Heart left ventricle (tissue), 16 donors: ENCODE measurements around the gene MAP3K7CL. TPM values are rescaled to one million over a fixed set of nuclear protein-coding genes. Genes with fewer than 3 reads are reported as not detected.

ENCODE experiments used
- ATAC-seq, 4 donors: fragments of 200-7000 bp; cut with Tn5 transposase; one replicate each; pipeline ENCODE4 v1.9.1; 2020 to 2022; ENCODE audit warnings: moderate library complexity in 4 of 4, mild to moderate bottlenecking in 3 of 4, moderate number of reproducible peaks in 1 of 4
- DNase-seq, 5 donors: peaks; one replicate each; pipeline ENCODE4 v3.0.0-alpha.2; 2020
- H3K27ac ChIP-seq, 12 donors: fragments of 200-600 bp; sonication (generic) in 4 of 12; one replicate each; pipeline versions ENCODE4 v1.5.0 to v1.8.0; 2016 to 2022; ENCODE audit warnings: mild to moderate bottlenecking in 2 of 12
- H3K27me3 ChIP-seq, 9 donors: fragments of 200-600 bp; sonication (generic) in 2 of 9; one replicate each; pipeline versions ENCODE4 v1.5.1 to v1.8.0; 2016 to 2022; ENCODE audit warnings: mild to moderate bottlenecking in 3 of 9
- H3K36me3 ChIP-seq, 9 donors: fragments of 200-600 bp; sonication (generic) in 2 of 9; one replicate each; pipeline versions ENCODE4 v1.5.0 to v1.8.0; 2018 to 2022; ENCODE audit warnings: mild to moderate bottlenecking in 2 of 9
- H3K4me1 ChIP-seq, 12 donors: fragments of 200-600 bp; sonication (generic) in 4 of 12; one replicate each; pipeline versions ENCODE4 v1.5.0 to v1.8.0; 2016 to 2022; ENCODE audit warnings: mild to moderate bottlenecking in 3 of 12
- H3K4me3 ChIP-seq, 12 donors: fragments of 200-600 bp; sonication (generic) in 4 of 12; one replicate each; pipeline versions ENCODE4 v1.5.0 to v1.8.0; 2017 to 2022; ENCODE audit warnings: mild to moderate bottlenecking in 9 of 12, moderate library complexity in 4 of 12
- H3K9me3 ChIP-seq, 12 donors: fragments of 200-600 bp; sonication (generic) in 4 of 12; one replicate each; pipeline versions ENCODE4 v1.5.0 to v1.8.0; 2016 to 2022; ENCODE audit warnings: mild to moderate bottlenecking in 1 of 12
- CTCF ChIP-seq, 12 donors: fragments of 200-600 bp; sonication (generic) in 4 of 12; IDR thresholded peaks; one replicate each; pipeline versions ENCODE4 v1.5.0 to v1.8.0; 2018 to 2022; ENCODE audit warnings: antibody characterized with exemption in 12 of 12, mild to moderate bottlenecking in 5 of 12
- POLR2A ChIP-seq, 2 donors: fragments of 450-650 bp; IDR thresholded peaks; one replicate each; pipeline ENCODE4 v1.6.1; 2017; ENCODE audit warnings: antibody characterized with exemption in 2 of 2, mild to moderate bottlenecking in 2 of 2, moderate library complexity in 2 of 2
- WGBS, 4 donors: extraction: QIAGEN DNeasy Blood & Tissue Kit in 2 of 4; methylation state at CpG; one replicate each; pipeline versions ENCODE4 v1.1.5 to v1.1.7; 2013 to 2018; 5-methylcytosine and 5-hydroxymethylcytosine counted together
- intact Hi-C, 10 donors: fragments of 100-400 bp; cut with DNase I; formaldehyde crosslinking; loops; one replicate each; pipeline versions ENCODE4 v1.11.1 to v1.14.2; 2022
- polyA plus RNA-seq, 2 donors: library from polyadenylated mRNA; stranded (reverse); fragments of 200-250 nt; gene quantifications; one replicate each; pipeline ENCODE4 v1.2.3, GENCODE V29; 2013
- total RNA-seq, 9 donors: library from RNA; depleted of rRNA in 2 of 9; stranded (reverse); fragments of >200 nt in 2 of 9; fragmentation: NEBNext Ultra II Directional in 3 of 9; extraction: Animal tissue kit (Norgen Biotek cat#: 25700) in 3 of 9; gene quantifications; one replicate each; pipeline versions ENCODE4 v1.1.0 to v1.2.4, GENCODE V29; 2016 to 2023
- donor health status: ischemic (EF 13 %, LVEDD 7.1; RV severe dilation, severe dysfunction).
- donor health status: healthy with polysubstance abuse.
- donor health status: DM: no; HTN: yes; CAD: no.
- donor health status: DM: no; HTN: no; CAD: no.
- donor health status: ischemic (EF 25% LVEDD 6.9; RV normal size, moderate dysfunction).
- donor health status: ischemic (EF 25% LVEDD 5.7; RV mildly dilated, moderate dysfunction).
- donor health status: healthy.
- donor health status: DM: yes; HTN: yes; CAD: no.
- donor health status: ischemic (EF 35%, LVEDD 5.7; RV mildly dilated, moderate dysfunction).
- donor health status: nonischemic (EF 11% LVEDD 7.7; RV severe dilation, severe dysfunction).
- donor health status: DM: yes; HTN: yes; CAD: no.
- donor health status: PGD.
- donor health status: ischemic (EF 29% LVEDD 5.4; RV normal size, mild dysfunction).
- donor health status: nonischemic (EF 23%, LVEDD 6.1; RV moderate dilation, normal function).

Gene MAP3K7CL
- total and polyA plus RNA-seq, 11 donors = 0.64 to 25.2 (median 6.3) TPM

GRCh38 chr21:29115899-29116298 is 14.5 kb upstream of the MAP3K7CL start:
- intact Hi-C loops = no loop called here
- no peak for ATAC-seq

GRCh38 chr21:29117372-29117955 is 13.0 kb upstream of the MAP3K7CL start:
- no peak overlapping the region for H3K27ac ChIP-seq
- WGBS, 4 donors = 76 to 85% (median 82%) methylated on average over 3 of the region's 3 CpGs
- ATAC-seq = no peak

More at GRCh38 chr21:29115899-29116298, 14.5 kb upstream of the MAP3K7CL start:
- Histone ChIP-seq H3K4me1 (peaks cover 0 to 8% (median 0%) of the 10 kb centered on the region in 12 donors), H3K36me3 (no peaks in the 10 kb centered on the region), H3K4me3 (no peak overlapping the region), H3K27ac (no peak overlapping the region), H3K27me3 (no peaks in the 10 kb centered on the region), H3K9me3 (no peaks in the 10 kb centered on the region)
- no peak for DNase-seq
- no peak for TF ChIP-seq CTCF (IDR thresholded peaks at IDR 0.05)
- no peak for TF ChIP-seq POLR2A (IDR thresholded peaks at IDR 0.05)
- WGBS, 4 donors = 93 to 97% (median 96%) methylated on average over 8 of the region's 8 CpGs

GRCh38 chr21:29121759-29122158 is 8.7 kb upstream of the MAP3K7CL start:
- Histone ChIP-seq H3K27ac (no peak overlapping the region), H3K4me1 (peaks cover 0 to 6% (median 0%) of the 10 kb centered on the region in 12 donors), H3K4me3 (no peak overlapping the region), H3K36me3 (no peaks in the 10 kb centered on the region), H3K9me3 (no peaks in the 10 kb centered on the region), H3K27me3 (no peaks in the 10 kb centered on the region)
- 90 to 97% (median 96%) methylated on average over 1 of the region's 1 CpG for WGBS, 4 donors
- TF ChIP-seq POLR2A (IDR thresholded peaks at IDR 0.05) (no peak), CTCF (IDR thresholded peaks at IDR 0.05) (no peak)
- intact Hi-C loops = no loop called here
- ATAC-seq (no peak), DNase-seq (no peak)

More at GRCh38 chr21:29117372-29117955, 13.0 kb upstream of the MAP3K7CL start:
- peaks cover 0 to 8% (median 0%) of the 10 kb centered on the region in 12 donors for H3K4me1 ChIP-seq
- no peak for DNase-seq
- H3K9me3 ChIP-seq = no peaks in the 10 kb centered on the region
- H3K4me3 ChIP-seq = no peak overlapping the region
- no peaks in the 10 kb centered on the region for H3K36me3 ChIP-seq
- TF ChIP-seq CTCF (IDR thresholded peaks at IDR 0.05) (no peak), POLR2A (IDR thresholded peaks at IDR 0.05) (no peak)
- intact Hi-C loops = no loop called here
- no peaks in the 10 kb centered on the region for H3K27me3 ChIP-seq

GRCh38 chr21:29124645-29125044 is 5.8 kb upstream of the MAP3K7CL start:
- intact Hi-C loops = no loop called here
- H3K27me3 ChIP-seq = no peaks in the 10 kb centered on the region
- no peaks in the 10 kb centered on the region for H3K4me1 ChIP-seq
- H3K4me3 ChIP-seq = no peak overlapping the region
- H3K27ac ChIP-seq = no peak overlapping the region
- no peaks in the 10 kb centered on the region for H3K36me3 ChIP-seq
- ATAC-seq (no peak), DNase-seq (no peak)
- no peak for TF ChIP-seq CTCF (IDR thresholded peaks at IDR 0.05)
- H3K9me3 ChIP-seq = peaks cover 0 to 12% (median 0%) of the 10 kb centered on the region in 12 donors
